GM21360 (cell line): ENCODE results near the gene KLF7.

ENCODE experiments used
- ATAC-seq: cut with Tn5 transposase; IDR thresholded peaks from one replicate; pipeline ENCODE4 v1.9.1; 2021; ENCODE audit warnings: mild to moderate bottlenecking, moderate library complexity; ENCODE audit not compliant: unreplicated experiment

KLF7 gene

GRCh38 chr2:207129821-207130220 lies 35.9 kb downstream of the KLF7 start:
- ATAC-seq: no peak

- no peak for ATAC-seq
These were observed 36.9 kb downstream of the KLF7 start for GRCh38 chr2:207128867-207129266.

- ATAC-seq: no peak
These were observed 38.9 kb downstream of the KLF7 start for GRCh38 chr2:207126724-207127308.

- ATAC-seq: no peak
These were observed 41.9 kb downstream of the KLF7 start for GRCh38 chr2:207123776-207124391.

- no peak for ATAC-seq
These were observed 42.4 kb downstream of the KLF7 start for GRCh38 chr2:207123335-207123744.

GRCh38 chr2:207122651-207123334 lies 43.0 kb downstream of the KLF7 start:
- ATAC-seq: no peak

- ATAC-seq: no peak
These were observed 44.0 kb downstream of the KLF7 start for GRCh38 chr2:207121784-207122183.

GRCh38 chr2:207119048-207119447 lies 46.7 kb downstream of the KLF7 start:
- no peak for ATAC-seq

- ATAC-seq: no peak
These were observed 48.1 kb downstream of the KLF7 start for GRCh38 chr2:207117668-207118067.

GRCh38 chr2:207115715-207116364 lies 49.9 kb downstream of the KLF7 start:
- ATAC-seq: no peak

- no peak for ATAC-seq
These were observed 52.3 kb downstream of the KLF7 start for GRCh38 chr2:207113414-207113813.

GRCh38 chr2:207112785-207113184 lies 53.0 kb downstream of the KLF7 start:
- ATAC-seq: no peak

GRCh38 chr2:207112383-207112782 lies 53.4 kb downstream of the KLF7 start:
- ATAC-seq: no peak

- ATAC-seq: no peak
These were observed 54.0 kb downstream of the KLF7 start for GRCh38 chr2:207111757-207112156.

GRCh38 chr2:207110715-207111114 lies 55.0 kb downstream of the KLF7 start:
- no peak for ATAC-seq

GRCh38 chr2:207110310-207110709 lies 55.4 kb downstream of the KLF7 start:
- no peak for ATAC-seq

GRCh38 chr2:207109768-207110167 lies 56.0 kb downstream of the KLF7 start:
- no peak for ATAC-seq

- no peak for ATAC-seq
These were observed 57.3 kb downstream of the KLF7 start for GRCh38 chr2:207108440-207108839.

- ATAC-seq: no peak
These were observed 58.2 kb downstream of the KLF7 start for GRCh38 chr2:207107551-207107950.

- no peak for ATAC-seq
These were observed 58.6 kb downstream of the KLF7 start for GRCh38 chr2:207107131-207107530.

GRCh38 chr2:207103132-207103531 lies 62.6 kb downstream of the KLF7 start:
- no peak for ATAC-seq

GRCh38 chr2:207101984-207102383 lies 63.8 kb downstream of the KLF7 start:
- ATAC-seq: no peak
